Spleen (tissue), 11 donors: ENCODE measurements around the gene RPL10. TPM values are rescaled to one million over a fixed set of nuclear protein-coding genes. Genes with fewer than 3 reads are reported as not detected.

Source experiments
- DNase-seq: peaks from one replicate; pipeline ENCODE4 v3.0.0-alpha.2; 2020
- H3K27ac ChIP-seq, 8 donors: fragments of 200-600 bp; sonication (generic) in 7 of 8; 1 replicate in 4 of 8; 2 replicates in 4 of 8; pipeline versions ENCODE4 v1.5.0 to v1.8.0; 2016 to 2021; ENCODE audit warnings: inconsistent platforms in 4 of 8, mild to moderate bottlenecking in 4 of 8, moderate library complexity in 1 of 8
- H3K27me3 ChIP-seq, 7 donors: fragments of 200-600 bp; sonication (generic) in 6 of 7; replicated peaks in 1 of 7; 1 replicate in 4 of 7; 2 replicates in 3 of 7; pipeline versions ENCODE4 v1.5.0 to v1.8.0; 2016 to 2021; ENCODE audit warnings: inconsistent platforms in 3 of 7, mild to moderate bottlenecking in 1 of 7
- H3K36me3 ChIP-seq, 6 donors: fragments of 200-600 bp; sonication (generic) in 5 of 6; 1 replicate in 4 of 6; 2 replicates in 2 of 6; pipeline versions ENCODE4 v1.5.0 to v1.8.0; 2016 to 2021; ENCODE audit warnings: inconsistent platforms in 2 of 6
- H3K4me1 ChIP-seq, 6 donors: fragments of 200-600 bp; sonication (generic) in 5 of 6; 1 replicate in 3 of 6; 2 replicates in 3 of 6; pipeline versions ENCODE4 v1.5.0 to v1.8.0; 2016 to 2021; ENCODE audit warnings: inconsistent platforms in 3 of 6
- H3K4me3 ChIP-seq, 8 donors: fragments of 200-600 bp; sonication (generic) in 7 of 8; 1 replicate in 4 of 8; 2 replicates in 4 of 8; pipeline versions ENCODE4 v1.5.0 to v1.8.0; 2016 to 2021; ENCODE audit warnings: inconsistent platforms in 4 of 8, mild to moderate bottlenecking in 4 of 8, moderate library complexity in 2 of 8
- H3K9me3 ChIP-seq, 8 donors: fragments of 200-600 bp; sonication (generic) in 7 of 8; 1 replicate in 4 of 8; 2 replicates in 4 of 8; pipeline versions ENCODE4 v1.5.0 to v1.8.0; 2016 to 2021; ENCODE audit warnings: inconsistent platforms in 4 of 8
- CTCF ChIP-seq, 11 experiments: fragments of 200-600 bp in 7 of 11; fragments of 450-650 bp in 4 of 11; sonication (generic) in 4 of 11; IDR thresholded peaks in 8 of 11; conservative IDR thresholded peaks in 3 of 11; 1 replicate in 7 of 11; 2 replicates in 4 of 11; pipeline versions ENCODE4 v1.4.0 to v1.8.0; 2016 to 2021; ENCODE audit warnings: antibody characterized with exemption in 11 of 11, inconsistent platforms in 4 of 11, mild to moderate bottlenecking in 1 of 11
- POLR2A ChIP-seq, 3 donors: fragments of 450-650 bp; IDR thresholded peaks; one replicate each; pipeline ENCODE4 v1.5.1; 2017; ENCODE audit warnings: antibody characterized with exemption in 3 of 3, mild to moderate bottlenecking in 1 of 3
- POLR2AphosphoS5 ChIP-seq, 3 donors: sonication (generic); formaldehyde crosslinking; IDR thresholded peaks; one replicate each; pipeline ENCODE4 v1.5.1; 2017; ENCODE audit warnings: antibody characterized with exemption in 3 of 3
- WGBS, 5 donors: extraction: QIAGEN DNeasy Blood & Tissue Kit in 3 of 5; methylation state at CpG; one replicate each; pipeline versions ENCODE4 v1.1.5 to v1.1.7; 2013 to 2018; 5-methylcytosine and 5-hydroxymethylcytosine counted together
- intact Hi-C: fragments of 100-400 bp; cut with DNase I; formaldehyde crosslinking; loops from one replicate; pipeline ENCODE4 v1.15.0; 2023; ENCODE audit warnings: low total_unique reads
- polyA plus RNA-seq, 3 donors: library from polyadenylated mRNA; stranded (reverse); fragments of 200-250 nt; gene quantifications; one replicate each; pipeline ENCODE4 v1.2.1, GENCODE V29; 2013
- total RNA-seq, 7 donors: library from RNA; depleted of rRNA in 3 of 7; stranded (reverse); fragments of >200 nt in 3 of 7; fragmentation: NEBNext Ultra II Directional in 4 of 7; extraction: Animal tissue kit (Norgen Biotek cat#: 25700) in 4 of 7; gene quantifications; one replicate each; pipeline versions ENCODE4 v1.1.0 to v1.2.1, GENCODE V29; 2016 to 2021
- donor health status: healthy with polysubstance abuse.
- donor health status: DM: no; HTN: no; CAD: no; lungs with moderate emphysema.
- donor health status: DM: no; HTN: no; CAD: no.
- donor health status: Bipolar disorder and iron deficiency.
- donor health status: healthy.
- donor health status: DM: no; HTN: no; CAD: no.
- donor health status: DM: yes; HTN: yes; CAD: no.

RPL10 gene
- total and polyA plus RNA-seq, 10 donors = 2,711 to 9,324 (median 3,504) TPM

GRCh38 chrX:154352012-154352401, 46.2 kb upstream of the RPL10 start:
- TF ChIP-seq POLR2A (IDR thresholded peaks at IDR 0.05) = no peak
- no peak for TF ChIP-seq CTCF (IDR thresholded peaks at IDR 0.05 in 8 of 11, conservative IDR thresholded peaks at IDR 0.05 in 3 of 11)
- Histone ChIP-seq H3K4me3 (no peak overlapping the region), H3K27me3 (no peaks in the 10 kb centered on the region), H3K36me3 (peaks cover 0 to 90% (median 78%) of the 10 kb centered on the region in 6 donors), H3K4me1 (peaks cover 5 to 79% (median 44%) of the 10 kb centered on the region in 6 donors), H3K9me3 (no peaks in the 10 kb centered on the region), H3K27ac (peak overlapping the region in 6 of 8 donors; percentile 20 to 85 (median 70))
- 80 to 90% (median 87%) methylated on average over 5 to 14 of the region's 14 CpGs for WGBS, 5 donors
- intact Hi-C loops = no loop called here
- no peak for DNase-seq

DNA sequence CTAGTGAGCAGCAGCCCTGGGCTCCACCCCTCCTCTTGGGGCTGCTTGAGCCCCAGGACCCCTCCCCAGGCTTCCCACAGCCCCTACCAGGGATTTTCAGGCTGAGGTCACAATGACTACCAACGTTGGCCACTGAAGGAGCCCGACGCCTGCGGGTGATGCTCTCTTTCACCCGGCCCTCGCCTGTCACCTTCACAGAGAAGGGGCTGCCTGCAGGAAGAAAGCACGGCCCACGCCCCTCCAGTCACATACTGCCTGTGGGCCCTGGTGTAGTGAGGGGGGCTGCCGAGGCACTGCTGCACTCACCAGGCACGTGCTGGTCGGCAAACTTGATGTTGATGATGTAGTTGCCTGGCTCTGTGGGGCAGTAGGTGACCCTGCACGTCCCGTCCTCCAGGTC, 45.7 kb upstream of the RPL10 start:
- Histone ChIP-seq H3K4me3 (no peak overlapping the region), H3K36me3 (peaks cover 0 to 95% (median 82%) of the 10 kb centered on the region in 6 donors), H3K27ac (peak overlapping the region in 6 of 8 donors; percentile 20 to 85 (median 70)), H3K4me1 (peaks cover 3 to 75% (median 39%) of the 10 kb centered on the region in 6 donors), H3K9me3 (no peaks in the 10 kb centered on the region), H3K27me3 (no peaks in the 10 kb centered on the region)
- peak in 1 of 3 donors; percentile 17 for TF ChIP-seq POLR2AphosphoS5 (IDR thresholded peaks at IDR 0.05)
- no peak for TF ChIP-seq CTCF (IDR thresholded peaks at IDR 0.05 in 8 of 11, conservative IDR thresholded peaks at IDR 0.05 in 3 of 11)
- TF ChIP-seq POLR2A (IDR thresholded peaks at IDR 0.05) = no peak
- intact Hi-C loops = no loop called here
- no peak for DNase-seq
- WGBS, 5 donors = 79 to 100% (median 86%) methylated on average over 4 to 13 of the region's 13 CpGs; no CpG with 5 or more reads in 1 of the 5 donors

- H3K27me3 ChIP-seq = no peaks in the 10 kb centered on the region
- intact Hi-C loops = no loop called here
- peaks cover 0 to 68% (median 35%) of the 10 kb centered on the region in 6 donors for H3K4me1 ChIP-seq
- no peaks in the 10 kb centered on the region for H3K9me3 ChIP-seq
- H3K27ac ChIP-seq = peak overlapping the region in 2 of 8 donors; percentile 77 to 85
- no peak for DNase-seq
- no peak overlapping the region for H3K4me3 ChIP-seq
- TF ChIP-seq CTCF (IDR thresholded peaks at IDR 0.05 in 8 of 11, conservative IDR thresholded peaks at IDR 0.05 in 3 of 11) (no peak), POLR2A (IDR thresholded peaks at IDR 0.05) (no peak), POLR2AphosphoS5 (IDR thresholded peaks at IDR 0.05) (peak in 1 of 3 donors; percentile 53)
- WGBS, 5 donors = 87 to 94% (median 88%) methylated on average over 10 to 24 of the region's 24 CpGs
- H3K36me3 ChIP-seq = peaks cover 0 to 100% (median 90%) of the 10 kb centered on the region in 6 donors
Observed at GRCh38 chrX:154353172-154353843, 44.9 kb upstream of the RPL10 start.

DNA sequence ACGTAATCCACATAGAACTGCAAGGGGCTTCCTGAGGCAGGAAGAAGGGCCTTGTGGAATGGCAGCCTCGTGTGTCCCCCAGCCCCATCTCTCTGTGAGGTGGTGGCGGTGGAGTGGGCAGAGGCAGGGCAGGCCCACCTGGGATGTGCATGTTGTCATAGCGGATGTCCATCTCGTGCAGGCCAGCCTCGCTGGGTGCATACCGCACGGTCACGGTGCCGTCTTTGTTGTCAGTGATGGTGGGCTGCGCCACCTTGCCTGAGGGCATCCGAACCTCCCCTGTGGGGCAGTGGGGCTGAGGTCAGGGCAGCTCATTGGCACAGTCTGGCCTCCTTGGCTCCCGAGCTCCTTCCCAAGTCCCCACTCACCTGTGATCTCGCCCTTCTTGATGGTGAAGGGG, 44.2 kb upstream of the RPL10 start:
- Histone ChIP-seq H3K27ac (peak overlapping the region in 1 of 8 donors; percentile 85), H3K4me1 (peaks cover 0 to 65% (median 32%) of the 10 kb centered on the region in 6 donors), H3K27me3 (no peaks in the 10 kb centered on the region), H3K9me3 (no peaks in the 10 kb centered on the region), H3K36me3 (peaks cover 0 to 100% (median 93%) of the 10 kb centered on the region in 6 donors), H3K4me3 (no peak overlapping the region)
- DNase-seq = no peak
- intact Hi-C loops = no loop called here
- 85 to 100% (median 92%) methylated on average over 1 to 14 of the region's 14 CpGs for WGBS, 5 donors
- TF ChIP-seq POLR2AphosphoS5 (IDR thresholded peaks at IDR 0.05) (peak; percentile 37 to 68 (median 46)), POLR2A (IDR thresholded peaks at IDR 0.05) (no peak)
